PC-9 (cell line): ENCODE data around the gene USP49.

Experiments
- CTCF ChIP-seq: fragments of 200-600 bp; sonication (generic); conservative IDR thresholded peaks from 2 replicates; pipeline ENCODE4 v1.6.1; 2017; ENCODE audit warnings: mixed run types, antibody characterized with exemption, mild to moderate bottlenecking, moderate library complexity
- EZH2 ChIP-seq: fragments of 200-600 bp; sonication (generic); IDR thresholded peaks from 2 replicates; pipeline ENCODE4 v1.8.0; 2017; ENCODE audit warnings: antibody characterized with exemption, low read depth

- TF ChIP-seq CTCF (no peak), EZH2 (no peak)
Measured at GRCh38 chr6:41770381-41771057, 124.7 kb downstream of the USP49 start.
